ENCODE measurements around the gene GLCE. TPM values are rescaled to one million over a fixed set of nuclear protein-coding genes. Genes with fewer than 3 reads are reported as not detected.

GLCE gene
- total and polyA plus RNA-seq, 5 donors: 4.8 to 10.2 (median 8.8) TPM

- H3K9me3 ChIP-seq (ENCODE audit: control insufficient read depth, low read length): no peaks in the 10 kb centered on the region
- DNase-seq (no peak), ATAC-seq (no peak)
- intact Hi-C loops (cut with DNase I): no loop called here
- H3K27me3 ChIP-seq (ENCODE audit: control insufficient read depth, insufficient read depth): no peaks in the 10 kb centered on the region
- H3K27ac ChIP-seq (ENCODE audit: low read length): no peak overlapping the region
- H3K4me1 ChIP-seq (ENCODE audit: control insufficient read depth, insufficient read depth, low read length): peaks cover 2% of the 10 kb centered on the region
- WGBS: 55% methylated on average over 8 of the region's 8 CpGs
- H3K4me3 ChIP-seq (ENCODE audit: low read length): no peak overlapping the region
Measured at GRCh38 chr15:69125236-69125635, 35.2 kb upstream of the GLCE start.

- intact Hi-C loops (cut with DNase I): no loop called here
- Histone ChIP-seq H3K9me3 (ENCODE audit: control insufficient read depth, low read length) (no peaks in the 10 kb centered on the region), H3K27me3 (ENCODE audit: control insufficient read depth, insufficient read depth) (no peaks in the 10 kb centered on the region), H3K4me3 (ENCODE audit: low read length) (no peak overlapping the region), H3K4me1 (ENCODE audit: control insufficient read depth, insufficient read depth, low read length) (peaks cover 2% of the 10 kb centered on the region), H3K27ac (ENCODE audit: low read length) (no peak overlapping the region)
- no peak for DNase-seq
- peak in 1 of 2 donors; percentile 43 for ATAC-seq
- 85% methylated on average over 3 of the region's 3 CpGs for WGBS
Measured at GRCh38 chr15:69126054-69126469, 34.4 kb upstream of the GLCE start.

GRCh38 chr15:69127306-69127705, 33.1 kb upstream of the GLCE start:
- H3K4me1 ChIP-seq (ENCODE audit: control insufficient read depth, insufficient read depth, low read length): peaks cover 2% of the 10 kb centered on the region
- H3K27me3 ChIP-seq (ENCODE audit: control insufficient read depth, insufficient read depth): no peaks in the 10 kb centered on the region
- H3K27ac ChIP-seq (ENCODE audit: low read length): no peak overlapping the region
- ATAC-seq (no peak), DNase-seq (no peak)
- no peaks in the 10 kb centered on the region for H3K9me3 ChIP-seq (ENCODE audit: control insufficient read depth, low read length)
- H3K4me3 ChIP-seq (ENCODE audit: low read length): no peak overlapping the region
- WGBS: 98% methylated on average over 1 of the region's 1 CpG
- intact Hi-C loops (cut with DNase I): no loop called here

GRCh38 chr15:69128667-69129311, 31.6 kb upstream of the GLCE start:
- peak; percentile 76 to 79 (median 79) for DNase-seq
- H3K4me1 ChIP-seq (ENCODE audit: control insufficient read depth, insufficient read depth, low read length): peaks cover 2% of the 10 kb centered on the region
- ATAC-seq: peak; percentile 72 to 76
- no peaks in the 10 kb centered on the region for H3K27me3 ChIP-seq (ENCODE audit: control insufficient read depth, insufficient read depth)
- H3K9me3 ChIP-seq (ENCODE audit: control insufficient read depth, low read length): no peaks in the 10 kb centered on the region
- intact Hi-C loops (cut with DNase I): no loop called here
- WGBS: 53% methylated on average over 2 of the region's 2 CpGs
- no peak overlapping the region for H3K4me3 ChIP-seq (ENCODE audit: low read length)
- H3K27ac ChIP-seq (ENCODE audit: low read length): peak overlapping the region; percentile 30

- H3K27ac ChIP-seq (ENCODE audit: low read length): no peak overlapping the region
Measured at GRCh38 chr15:69131362-69132220, 28.8 kb upstream of the GLCE start.

GRCh38 chr15:69132430-69132829, 28.0 kb upstream of the GLCE start:
- no peak for ATAC-seq
- DNase-seq: no peak
- Histone ChIP-seq H3K4me3 (ENCODE audit: low read length) (no peak overlapping the region), H3K27me3 (ENCODE audit: control insufficient read depth, insufficient read depth) (no peaks in the 10 kb centered on the region), H3K4me1 (ENCODE audit: control insufficient read depth, insufficient read depth, low read length) (peaks cover 2% of the 10 kb centered on the region), H3K9me3 (ENCODE audit: control insufficient read depth, low read length) (no peaks in the 10 kb centered on the region), H3K27ac (ENCODE audit: low read length) (no peak overlapping the region)
- intact Hi-C loops (cut with DNase I): no loop called here
- 93% methylated on average over 4 of the region's 4 CpGs for whole genome bisulfite sequencing

More at GRCh38 chr15:69131362-69132220, 28.8 kb upstream of the GLCE start:
- Histone ChIP-seq H3K9me3 (ENCODE audit: control insufficient read depth, low read length) (no peaks in the 10 kb centered on the region), H3K4me3 (ENCODE audit: low read length) (no peak overlapping the region), H3K27me3 (ENCODE audit: control insufficient read depth, insufficient read depth) (no peaks in the 10 kb centered on the region), H3K4me1 (ENCODE audit: control insufficient read depth, insufficient read depth, low read length) (peaks cover 2% of the 10 kb centered on the region)
- DNase-seq: peak in 1 of 3 donors; percentile 50
- ATAC-seq: peak; percentile 39 to 43
- intact Hi-C loops (cut with DNase I): no loop called here
- 89% methylated on average over 7 of the region's 7 CpGs for WGBS

GRCh38 chr15:69132977-69133861, 27.2 kb upstream of the GLCE start:
- Histone ChIP-seq H3K27me3 (ENCODE audit: control insufficient read depth, insufficient read depth) (no peaks in the 10 kb centered on the region), H3K9me3 (ENCODE audit: control insufficient read depth, low read length) (no peaks in the 10 kb centered on the region), H3K4me1 (ENCODE audit: control insufficient read depth, insufficient read depth, low read length) (peaks cover 2% of the 10 kb centered on the region), H3K4me3 (ENCODE audit: low read length) (no peak overlapping the region), H3K27ac (ENCODE audit: low read length) (no peak overlapping the region)
- ATAC-seq (peak in 1 of 2 donors; percentile 34), DNase-seq (no peak)
- WGBS: 71% methylated on average over 3 of the region's 3 CpGs
- intact Hi-C loops (cut with DNase I): no loop called here

- H3K27me3 ChIP-seq (ENCODE audit: control insufficient read depth, insufficient read depth): no peaks in the 10 kb centered on the region
- no peak overlapping the region for H3K4me3 ChIP-seq (ENCODE audit: low read length)
- no peak overlapping the region for H3K27ac ChIP-seq (ENCODE audit: low read length)
- DNase-seq: no peak
- peaks cover 2% of the 10 kb centered on the region for H3K4me1 ChIP-seq (ENCODE audit: control insufficient read depth, insufficient read depth, low read length)
- no peaks in the 10 kb centered on the region for H3K9me3 ChIP-seq (ENCODE audit: control insufficient read depth, low read length)
- ATAC-seq: no peak
- WGBS: 94% methylated on average over 5 of the region's 5 CpGs
- intact Hi-C loops (cut with DNase I): no loop called here
Measured at GRCh38 chr15:69133862-69134519, 26.4 kb upstream of the GLCE start.

GRCh38 chr15:69134791-69135190, 25.6 kb upstream of the GLCE start:
- ATAC-seq: no peak

GRCh38 chr15:69135499-69135898, 24.9 kb upstream of the GLCE start:
- Histone ChIP-seq H3K9me3 (ENCODE audit: control insufficient read depth, low read length) (no peaks in the 10 kb centered on the region), H3K27me3 (ENCODE audit: control insufficient read depth, insufficient read depth) (no peaks in the 10 kb centered on the region), H3K27ac (ENCODE audit: low read length) (no peak overlapping the region), H3K4me3 (ENCODE audit: low read length) (no peak overlapping the region), H3K4me1 (ENCODE audit: control insufficient read depth, insufficient read depth, low read length) (no peaks in the 10 kb centered on the region)
- 86% methylated on average over 2 of the region's 2 CpGs for WGBS
- ATAC-seq: no peak
- intact Hi-C loops (cut with DNase I): no loop called here
- no peak for DNase-seq

More at GRCh38 chr15:69134791-69135190, 25.6 kb upstream of the GLCE start:
- Histone ChIP-seq H3K27me3 (ENCODE audit: control insufficient read depth, insufficient read depth) (no peaks in the 10 kb centered on the region), H3K9me3 (ENCODE audit: control insufficient read depth, low read length) (no peaks in the 10 kb centered on the region), H3K4me3 (ENCODE audit: low read length) (no peak overlapping the region), H3K4me1 (ENCODE audit: control insufficient read depth, insufficient read depth, low read length) (no peaks in the 10 kb centered on the region), H3K27ac (ENCODE audit: low read length) (no peak overlapping the region)
- no peak for DNase-seq
- WGBS: 80% methylated on average over 2 of the region's 2 CpGs
- intact Hi-C loops (cut with DNase I): no loop called here
